ENCODE data around the gene UBQLN2.
"Not testable (repeated sequence)": the region's sequence is repeated elsewhere in the genome, so short reads cannot be mapped to it uniquely, and the experiment has no call there.

Gene UBQLN2

DNA sequence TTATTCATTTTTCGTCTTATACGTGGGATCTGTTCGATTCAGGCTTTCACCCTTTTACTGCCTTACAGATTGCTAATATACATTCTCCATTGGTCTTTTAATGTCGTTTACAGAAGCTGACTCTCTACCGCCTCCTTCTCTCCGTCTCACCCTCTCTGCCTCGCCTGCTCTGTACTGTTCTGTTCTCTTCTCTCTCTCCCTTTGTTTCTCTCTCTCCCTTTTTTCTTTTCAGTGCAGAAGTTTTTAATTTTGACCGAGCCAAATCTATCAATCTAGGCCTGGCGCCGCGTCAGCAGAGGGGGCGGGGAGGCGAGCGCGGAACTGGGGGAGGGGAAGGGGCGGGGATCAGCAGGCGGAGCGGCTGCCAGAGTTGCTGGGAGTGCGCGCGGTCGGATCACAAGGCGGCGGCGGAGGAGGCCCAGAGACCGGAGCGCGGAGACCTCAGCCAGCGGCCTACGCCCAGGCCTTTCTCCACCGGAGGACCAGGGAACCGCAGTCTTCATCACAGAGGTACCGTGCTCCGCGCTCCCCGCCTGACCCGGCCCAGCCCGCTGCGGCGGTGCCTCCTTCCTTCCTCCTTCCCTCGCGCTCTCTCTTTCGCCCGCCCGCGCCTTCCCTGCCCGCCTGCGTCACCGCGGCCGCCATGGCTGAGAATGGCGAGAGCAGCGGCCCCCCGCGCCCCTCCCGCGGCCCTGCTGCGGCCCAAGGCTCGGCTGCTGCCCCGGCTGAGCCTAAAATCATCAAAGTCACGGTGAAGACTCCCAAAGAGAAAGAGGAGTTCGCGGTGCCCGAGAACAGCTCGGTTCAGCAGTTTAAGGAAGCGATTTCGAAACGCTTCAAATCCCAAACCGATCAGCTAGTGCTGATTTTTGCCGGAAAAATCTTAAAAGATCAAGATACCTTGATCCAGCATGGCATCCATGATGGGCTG lies at the start of gene UBQLN2:
TSS of gene UBQLN2 (plus strand) at position 397 of the 931 bp plus-strand sequence. CDS start at position 644, 247 bp downstream.
- DNase-seq, result no peak

DNA sequence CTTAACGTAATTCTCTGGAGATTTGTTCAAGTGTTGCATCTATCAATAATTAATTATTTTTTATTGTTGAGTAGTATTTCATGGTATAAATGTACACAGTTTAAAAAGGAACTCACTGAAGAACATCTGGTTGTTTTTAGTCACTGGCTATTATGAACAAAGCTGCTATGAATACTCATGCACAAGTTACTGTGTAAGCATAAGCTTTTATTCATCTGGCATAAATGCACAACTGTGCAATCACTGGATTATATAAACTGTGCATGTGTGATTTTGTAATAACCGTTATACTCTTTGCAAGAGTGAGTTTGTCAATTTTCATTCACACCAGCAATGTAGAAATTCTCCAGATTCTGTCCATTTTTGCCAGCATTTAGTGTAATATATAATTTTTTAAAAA lies 43.8 kb upstream of the UBQLN2 start:
- DNase-seq, result no peak

DNA sequence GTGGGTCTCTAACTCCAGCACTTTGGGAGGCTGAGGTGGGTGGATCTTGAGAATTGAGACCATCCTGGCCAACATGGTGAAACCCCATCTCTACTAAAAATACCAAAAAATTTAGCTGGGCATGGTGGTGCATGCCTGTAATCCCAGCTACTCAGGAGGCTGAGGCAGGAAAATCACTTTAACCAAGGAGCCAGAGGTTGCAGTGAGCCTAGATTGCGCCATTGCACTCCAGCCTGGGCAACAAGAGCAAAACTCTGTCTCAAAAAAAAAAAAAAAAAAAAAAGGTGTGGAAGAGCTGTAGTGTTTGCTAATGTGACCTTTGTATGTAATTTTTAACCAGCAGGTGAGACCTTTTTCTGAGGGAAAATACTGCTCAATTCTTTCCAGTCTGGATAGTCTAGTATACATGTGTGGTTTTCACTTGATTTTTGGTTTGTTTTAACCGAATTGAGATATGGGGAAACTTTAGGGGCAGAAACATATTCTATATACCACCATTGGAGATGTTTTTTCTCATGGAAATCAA lies 33.9 kb upstream of the UBQLN2 start:
- DNase-seq, result not testable (repeated sequence)

DNA sequence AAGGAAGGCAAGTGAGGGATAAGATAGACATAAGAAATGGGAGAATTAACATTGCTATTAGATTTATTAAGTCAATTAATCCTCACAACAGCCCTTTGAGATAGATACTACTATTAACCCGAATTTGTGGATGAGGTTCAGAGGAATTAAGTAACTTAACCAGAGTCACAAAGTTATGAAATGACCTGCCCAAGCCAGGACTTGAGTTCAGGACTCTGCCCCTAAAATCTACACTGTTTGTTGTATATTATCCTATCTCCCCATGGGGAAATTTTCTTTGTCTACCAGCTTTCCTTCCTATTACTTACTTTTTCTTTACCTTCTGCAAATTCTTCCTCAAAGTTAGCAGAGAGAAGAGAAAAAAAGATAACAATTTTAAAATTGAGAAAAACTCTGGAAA lies 33.4 kb upstream of the UBQLN2 start:
- no peak for DNase-seq

DNA sequence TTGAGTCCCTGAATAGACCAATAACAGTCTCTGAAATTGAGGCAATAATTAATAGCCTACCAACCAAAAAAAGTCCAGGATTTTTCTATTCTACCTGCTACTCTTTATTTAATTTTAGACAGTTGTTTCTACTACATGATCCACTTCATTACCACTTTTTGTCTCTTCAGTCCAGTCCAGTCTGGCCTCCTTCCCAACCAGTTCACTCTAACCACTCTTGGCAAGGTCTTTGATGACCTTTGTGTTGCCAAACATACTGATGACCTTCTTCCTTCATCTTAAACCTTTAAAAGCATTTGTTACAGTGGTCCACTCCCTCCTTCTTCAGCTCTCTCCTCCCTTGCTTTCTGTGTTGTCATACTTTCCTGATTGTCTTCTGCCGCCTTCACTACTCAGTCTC lies 12.8 kb upstream of the UBQLN2 start:
- DNase-seq, result no peak

- no peak for DNase-seq
Measured at GRCh38 chrX:56554870-56555269, 8.6 kb upstream of the UBQLN2 start.

DNA sequence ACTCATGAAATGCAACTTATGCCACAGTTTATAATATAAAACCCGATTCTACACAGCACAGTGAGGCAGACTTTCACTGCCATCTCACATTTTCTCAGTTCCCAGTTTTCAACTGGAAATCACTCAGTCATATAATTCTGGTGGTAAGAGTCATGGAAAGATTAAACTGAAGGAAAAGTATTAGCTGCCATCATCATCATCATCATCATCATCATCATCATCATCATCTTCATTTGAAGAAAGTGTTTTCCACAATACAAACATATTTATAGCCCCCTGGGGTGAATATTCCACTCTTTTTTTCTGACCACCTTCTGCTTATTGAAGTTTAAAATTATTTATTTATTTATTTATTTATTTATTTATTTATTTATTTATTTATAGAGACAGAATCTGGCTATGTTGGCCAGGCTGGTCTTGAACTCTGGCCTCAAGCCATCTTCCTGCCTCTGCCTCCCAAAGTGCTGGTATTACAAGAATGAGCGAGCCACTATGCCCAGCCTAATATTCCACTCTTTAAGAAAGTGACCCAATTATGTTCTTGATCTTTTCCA lies 6.0 kb upstream of the UBQLN2 start:
- DNase-seq, result no peak

- no peak for DNase-seq
Measured at GRCh38 chrX:56564164-56564885, 898 bp downstream of the UBQLN2 start.

GRCh38 chrX:56564921-56565840 lies 1.8 kb downstream of the UBQLN2 start:
- DNase-seq, result no peak

DNA sequence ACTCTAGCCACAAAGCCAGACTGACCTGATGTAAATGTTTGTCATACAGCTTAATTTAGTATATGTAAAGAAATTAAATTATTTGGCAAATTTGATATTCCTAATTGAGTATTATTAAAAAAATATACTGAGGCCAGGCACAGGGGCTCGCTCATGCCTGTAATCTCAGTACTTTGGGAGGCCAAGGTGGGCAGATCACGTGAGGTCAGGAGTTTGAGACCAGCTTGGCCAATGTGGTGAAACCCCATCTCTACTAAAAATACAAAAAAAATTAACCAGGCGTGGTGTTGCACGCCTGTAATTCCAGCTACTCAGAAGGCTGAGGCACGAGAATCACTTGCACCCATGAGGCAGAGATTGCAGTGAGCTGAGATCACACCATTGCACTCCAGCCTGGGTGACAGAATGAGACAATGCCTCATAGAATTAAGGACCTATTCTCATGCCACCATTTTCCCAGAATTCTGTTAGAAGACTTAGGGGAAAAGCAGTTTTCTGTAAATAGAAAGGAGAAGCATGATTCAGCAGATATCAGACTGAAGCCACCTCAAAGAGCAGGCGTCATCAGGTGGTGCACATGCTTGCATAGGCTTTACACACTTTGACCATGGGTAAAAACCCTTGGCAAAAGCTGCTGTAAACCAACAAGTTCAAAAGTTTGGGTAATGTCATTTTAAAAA lies 6.1 kb downstream of the UBQLN2 start:
- no peak for DNase-seq

DNA sequence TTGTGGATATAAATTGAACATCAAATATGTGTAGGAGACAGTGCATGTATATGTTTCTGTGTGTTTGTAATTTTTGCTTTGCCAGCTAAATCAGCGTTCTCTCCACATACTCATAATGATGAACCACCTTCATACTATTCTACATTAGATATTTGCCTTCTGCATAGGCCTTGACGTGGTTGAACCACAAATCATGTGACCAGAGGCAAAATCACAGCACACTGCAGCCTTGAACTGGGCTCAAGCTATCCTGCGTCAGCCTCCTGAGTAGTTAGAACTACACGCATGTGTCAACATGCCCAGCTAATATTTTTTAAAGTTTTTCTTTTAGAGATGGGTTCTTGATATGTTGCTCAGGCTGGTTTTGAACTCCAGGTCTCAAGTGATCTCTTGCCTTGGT lies 9.5 kb downstream of the UBQLN2 start:
- no peak for DNase-seq

DNA sequence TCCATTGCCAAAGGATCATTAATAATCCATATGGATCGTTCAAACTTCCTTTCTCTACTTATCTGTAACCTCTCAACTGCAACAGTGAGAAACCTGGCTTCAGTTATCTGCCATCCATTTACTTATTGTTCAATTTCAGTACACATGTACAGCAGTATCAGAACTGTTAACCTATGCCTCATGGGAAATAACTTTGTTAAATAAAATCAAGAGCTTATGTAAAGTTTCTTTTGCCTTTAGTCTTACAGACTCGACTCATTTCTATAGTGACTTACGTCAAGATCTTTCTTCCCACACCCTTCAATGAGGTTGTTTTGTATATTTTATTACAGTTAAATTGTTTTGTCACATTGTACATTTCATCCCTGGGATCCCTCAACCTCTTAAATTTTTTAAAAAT lies 11.4 kb downstream of the UBQLN2 start:
- no peak for DNase-seq

GRCh38 chrX:56576721-56577120 lies 13.3 kb downstream of the UBQLN2 start:
- DNase-seq, result no peak

- no peak for DNase-seq
Measured at GRCh38 chrX:56588397-56589188, 25.2 kb downstream of the UBQLN2 start.

GRCh38 chrX:56591830-56592229 lies 28.4 kb downstream of the UBQLN2 start:
- not testable (repeated sequence) for DNase-seq

- no peak for DNase-seq
Measured at GRCh38 chrX:56600141-56600540, 36.7 kb downstream of the UBQLN2 start.

GRCh38 chrX:56600987-56601386 lies 37.6 kb downstream of the UBQLN2 start:
- DNase-seq, result no peak

GRCh38 chrX:56615282-56615681 lies 51.9 kb downstream of the UBQLN2 start:
- no peak for DNase-seq

Data from NCI-H524 treated with DMSO at 0.1 percent for 48 hours (cell line).